Measurements from ENCODE around the gene CNIH3. TPM values are rescaled to one million over a fixed set of nuclear protein-coding genes. Genes with fewer than 3 reads are reported as not detected.

The CNIH3 gene
- total RNA-seq, 1 experiment from 2014 or later: 1.8 TPM

DNA sequence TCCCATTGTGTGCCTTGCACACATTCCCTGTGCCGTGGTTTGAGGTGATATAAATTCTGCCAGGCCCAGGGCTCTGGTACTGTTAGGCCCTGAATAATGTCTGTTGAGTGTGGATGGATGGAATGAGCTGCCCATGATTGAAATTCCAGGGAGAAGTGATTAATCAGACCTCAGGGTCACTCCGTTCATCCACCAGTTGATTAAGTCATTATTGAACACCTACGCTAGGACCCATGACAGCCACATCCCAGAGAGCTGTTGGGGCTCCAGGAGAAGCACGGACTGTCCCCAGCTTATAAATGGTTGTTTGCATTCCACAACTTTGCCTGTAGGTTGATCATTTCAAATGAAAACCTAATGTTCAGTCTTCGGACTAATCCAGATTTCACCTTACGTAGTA is 98.4 kb downstream of the CNIH3 start:
- Histone ChIP-seq H3K9me3 (ENCODE audit: control insufficient read depth in 1 of 2, insufficient read depth in 1 of 2, low read depth in 1 of 2, low read length in 2 of 2) (no peaks in the 10 kb centered on the region), H3K36me3 (ENCODE audit: control insufficient read depth in 1 of 2, insufficient read depth in 2 of 2, low read length in 2 of 2) (no peaks in the 10 kb centered on the region), H4K20me1 (ENCODE audit: insufficient read depth) (no peaks in the 10 kb centered on the region), H3K4me3 (replicated peaks in 1 of 2; ENCODE audit: low read depth in 1 of 2, low read length in 2 of 2) (no peak overlapping the region), H2AFZ (ENCODE audit: low read depth, low read length, poor library complexity, severe bottlenecking) (no peak overlapping the region), H3K4me2 (ENCODE audit: low read length) (no peak overlapping the region), H3K9me2 (ENCODE audit: insufficient read depth) (no peaks in the 10 kb centered on the region), H3K79me2 (ENCODE audit: insufficient read depth, low read length) (no peaks in the 10 kb centered on the region), H3K9ac (ENCODE audit: low read length) (no peak overlapping the region), H3K4me1 (ENCODE audit: control insufficient read depth in 1 of 2, insufficient read depth in 2 of 2, low read length in 2 of 2) (no peaks in the 10 kb centered on the region), H3K27ac (ENCODE audit: low read depth, low read length) (no peak overlapping the region), H3K27me3 (ENCODE audit: insufficient read depth, low read length) (peaks cover 10% of the 10 kb centered on the region; the same call in 1 of the 2 replicates)
- CTCF ChIA-PET: no interaction called here
- DNase-seq (ENCODE audit: low read depth, low spot score) (no peak), ATAC-seq (no peak)
- intact Hi-C loops (cut with micrococcal nuclease): no loop called here
- POLR2A ChIA-PET: no interaction called here
- TF ChIP-seq ELF1 (IDR thresholded peaks at IDR 0.05; ENCODE audit: borderline replicate concordance, low read depth) (no peak), SP1 (IDR thresholded peaks at IDR 0.05; ENCODE audit: low read depth) (no peak), EZH2phosphoT487 (IDR thresholded peaks at IDR 0.05; ENCODE audit: borderline replicate concordance) (no peak), ZFX (IDR thresholded peaks at IDR 0.05) (no peak), SRF (IDR thresholded peaks at IDR 0.05; ENCODE audit: low read depth) (no peak)
- TF ChIP-seq, protein P1, sequence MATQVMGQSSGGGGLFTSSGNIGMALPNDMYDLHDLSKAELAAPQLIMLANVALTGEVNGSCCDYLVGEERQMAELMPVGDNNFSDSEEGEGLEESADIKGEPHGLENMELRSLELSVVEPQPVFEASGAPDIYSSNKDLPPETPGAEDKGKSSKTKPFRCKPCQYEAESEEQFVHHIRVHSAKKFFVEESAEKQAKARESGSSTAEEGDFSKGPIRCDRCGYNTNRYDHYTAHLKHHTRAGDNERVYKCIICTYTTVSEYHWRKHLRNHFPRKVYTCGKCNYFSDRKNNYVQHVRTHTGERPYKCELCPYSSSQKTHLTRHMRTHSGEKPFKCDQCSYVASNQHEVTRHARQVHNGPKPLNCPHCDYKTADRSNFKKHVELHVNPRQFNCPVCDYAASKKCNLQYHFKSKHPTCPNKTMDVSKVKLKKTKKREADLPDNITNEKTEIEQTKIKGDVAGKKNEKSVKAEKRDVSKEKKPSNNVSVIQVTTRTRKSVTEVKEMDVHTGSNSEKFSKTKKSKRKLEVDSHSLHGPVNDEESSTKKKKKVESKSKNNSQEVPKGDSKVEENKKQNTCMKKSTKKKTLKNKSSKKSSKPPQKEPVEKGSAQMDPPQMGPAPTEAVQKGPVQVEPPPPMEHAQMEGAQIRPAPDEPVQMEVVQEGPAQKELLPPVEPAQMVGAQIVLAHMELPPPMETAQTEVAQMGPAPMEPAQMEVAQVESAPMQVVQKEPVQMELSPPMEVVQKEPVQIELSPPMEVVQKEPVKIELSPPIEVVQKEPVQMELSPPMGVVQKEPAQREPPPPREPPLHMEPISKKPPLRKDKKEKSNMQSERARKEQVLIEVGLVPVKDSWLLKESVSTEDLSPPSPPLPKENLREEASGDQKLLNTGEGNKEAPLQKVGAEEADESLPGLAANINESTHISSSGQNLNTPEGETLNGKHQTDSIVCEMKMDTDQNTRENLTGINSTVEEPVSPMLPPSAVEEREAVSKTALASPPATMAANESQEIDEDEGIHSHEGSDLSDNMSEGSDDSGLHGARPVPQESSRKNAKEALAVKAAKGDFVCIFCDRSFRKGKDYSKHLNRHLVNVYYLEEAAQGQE (IDR thresholded peaks at IDR 0.05; ENCODE audit: low read depth): no peak
- TF ChIP-seq, protein P2, sequence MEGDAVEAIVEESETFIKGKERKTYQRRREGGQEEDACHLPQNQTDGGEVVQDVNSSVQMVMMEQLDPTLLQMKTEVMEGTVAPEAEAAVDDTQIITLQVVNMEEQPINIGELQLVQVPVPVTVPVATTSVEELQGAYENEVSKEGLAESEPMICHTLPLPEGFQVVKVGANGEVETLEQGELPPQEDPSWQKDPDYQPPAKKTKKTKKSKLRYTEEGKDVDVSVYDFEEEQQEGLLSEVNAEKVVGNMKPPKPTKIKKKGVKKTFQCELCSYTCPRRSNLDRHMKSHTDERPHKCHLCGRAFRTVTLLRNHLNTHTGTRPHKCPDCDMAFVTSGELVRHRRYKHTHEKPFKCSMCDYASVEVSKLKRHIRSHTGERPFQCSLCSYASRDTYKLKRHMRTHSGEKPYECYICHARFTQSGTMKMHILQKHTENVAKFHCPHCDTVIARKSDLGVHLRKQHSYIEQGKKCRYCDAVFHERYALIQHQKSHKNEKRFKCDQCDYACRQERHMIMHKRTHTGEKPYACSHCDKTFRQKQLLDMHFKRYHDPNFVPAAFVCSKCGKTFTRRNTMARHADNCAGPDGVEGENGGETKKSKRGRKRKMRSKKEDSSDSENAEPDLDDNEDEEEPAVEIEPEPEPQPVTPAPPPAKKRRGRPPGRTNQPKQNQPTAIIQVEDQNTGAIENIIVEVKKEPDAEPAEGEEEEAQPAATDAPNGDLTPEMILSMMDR (IDR thresholded peaks at IDR 0.05 in 2 of 3, conservative IDR thresholded peaks at IDR 0.05 in 1 of 3; ENCODE audit: borderline replicate concordance in 1 of 3, insufficient read depth in 1 of 3, low read depth in 2 of 3, low read length in 2 of 3): no peak
- no TSS peak for BruUV-seq (replicated peaks)
- RAD21 ChIA-PET (ENCODE audit: low non-redundant PET in 1 of 2, low total read pairs in 2 of 2, uncharacterized antibody in 2 of 2, unreplicated experiment in 2 of 2): no interaction called here

Measured in HCT116 (cell line).